Measurements from ENCODE around the gene SEMA6C. TPM values are rescaled to one million over a fixed set of nuclear protein-coding genes. Genes with fewer than 3 reads are reported as not detected.
"Not testable (repeated sequence)": the region's sequence is repeated elsewhere in the genome, so short reads cannot be mapped to it uniquely, and the experiment has no call there.

Gene SEMA6C
- total RNA-seq: 0.52 TPM

GRCh38 chr1:151146412-151147131 lies at the start of gene SEMA6C:
SEMA6C (minus strand) TSS chr1:151146631; CDS start chr1:151142621, 4,010 bp downstream.
- peak within 1 kb of the TSS; percentile 61 for H3K4me3 ChIP-seq (ENCODE audit: low read length)
- H3K4me1 ChIP-seq (ENCODE audit: insufficient read depth, low read length): peaks cover 18% of the 10 kb centered on the region
- peaks cover 9% of the 10 kb centered on the region for H3K27me3 ChIP-seq (ENCODE audit: insufficient read depth, low read length)
- no peaks in the 10 kb centered on the region for H3K9me3 ChIP-seq (ENCODE audit: low read depth, low read length)

- not testable (repeated sequence) for H3K9me3 ChIP-seq (ENCODE audit: low read depth, low read length); H3K4me3 ChIP-seq (ENCODE audit: low read length); H3K27me3 ChIP-seq (ENCODE audit: insufficient read depth, low read length)
- peaks cover 24% of the 10 kb centered on the region for H3K4me1 ChIP-seq (ENCODE audit: insufficient read depth, low read length)
Measured at GRCh38 chr1:151194894-151195594, 48.6 kb upstream of the SEMA6C start.

- H3K9me3 ChIP-seq (ENCODE audit: low read depth, low read length): no peaks in the 10 kb centered on the region
- H3K27me3 ChIP-seq (ENCODE audit: insufficient read depth, low read length): no peaks in the 10 kb centered on the region
- H3K4me1 ChIP-seq (ENCODE audit: insufficient read depth, low read length): peaks cover 20% of the 10 kb centered on the region
- no peak overlapping the region for H3K4me3 ChIP-seq (ENCODE audit: low read length)
Measured at GRCh38 chr1:151193856-151194255, 47.4 kb upstream of the SEMA6C start.

- H3K27me3 ChIP-seq (ENCODE audit: insufficient read depth, low read length): no peaks in the 10 kb centered on the region
- H3K4me1 ChIP-seq (ENCODE audit: insufficient read depth, low read length): peaks cover 26% of the 10 kb centered on the region
- H3K4me3 ChIP-seq (ENCODE audit: low read length): no peak overlapping the region
- H3K9me3 ChIP-seq (ENCODE audit: low read depth, low read length): no peaks in the 10 kb centered on the region
Measured at GRCh38 chr1:151193304-151193703, 46.9 kb upstream of the SEMA6C start.

- Histone ChIP-seq H3K27me3 (ENCODE audit: insufficient read depth, low read length) (no peaks in the 10 kb centered on the region), H3K4me3 (ENCODE audit: low read length) (no peak overlapping the region), H3K4me1 (ENCODE audit: insufficient read depth, low read length) (peaks cover 24% of the 10 kb centered on the region), H3K9me3 (ENCODE audit: low read depth, low read length) (no peaks in the 10 kb centered on the region)
Measured at GRCh38 chr1:151192047-151192446, 45.6 kb upstream of the SEMA6C start.

GRCh38 chr1:151189637-151190445 lies 43.4 kb upstream of the SEMA6C start, which contains the start of gene VPS72:
VPS72 (minus strand) TSS chr1:151190197; CDS start chr1:151190121, 76 bp downstream.
- Histone ChIP-seq H3K4me3 (ENCODE audit: low read length) (peak within 1 kb of the TSS; percentile 76), H3K4me1 (ENCODE audit: insufficient read depth, low read length) (peaks cover 24% of the 10 kb centered on the region), H3K9me3 (ENCODE audit: low read depth, low read length) (no peaks in the 10 kb centered on the region), H3K27me3 (ENCODE audit: insufficient read depth, low read length) (no peaks in the 10 kb centered on the region)

- not testable (repeated sequence) for H3K4me3 ChIP-seq (ENCODE audit: low read length); H3K9me3 ChIP-seq (ENCODE audit: low read depth, low read length); H3K27me3 ChIP-seq (ENCODE audit: insufficient read depth, low read length)
- peaks cover 24% of the 10 kb centered on the region for H3K4me1 ChIP-seq (ENCODE audit: insufficient read depth, low read length)
Measured at GRCh38 chr1:151188667-151189066, 42.2 kb upstream of the SEMA6C start.

GRCh38 chr1:151187205-151187604 lies 40.8 kb upstream of the SEMA6C start:
- Histone ChIP-seq H3K4me1 (ENCODE audit: insufficient read depth, low read length) (peaks cover 24% of the 10 kb centered on the region), H3K27me3 (ENCODE audit: insufficient read depth, low read length) (no peaks in the 10 kb centered on the region), H3K9me3 (ENCODE audit: low read depth, low read length) (no peaks in the 10 kb centered on the region), H3K4me3 (ENCODE audit: low read length) (no peak overlapping the region)

- Histone ChIP-seq H3K27me3 (ENCODE audit: insufficient read depth, low read length) (no peaks in the 10 kb centered on the region), H3K4me3 (ENCODE audit: low read length) (no peak overlapping the region), H3K9me3 (ENCODE audit: low read depth, low read length) (no peaks in the 10 kb centered on the region), H3K4me1 (ENCODE audit: insufficient read depth, low read length) (peaks cover 14% of the 10 kb centered on the region)
Measured at GRCh38 chr1:151184211-151184610, 37.8 kb upstream of the SEMA6C start.

GRCh38 chr1:151176514-151177045 lies 30.1 kb upstream of the SEMA6C start:
- H3K27me3 ChIP-seq (ENCODE audit: insufficient read depth, low read length): no peaks in the 10 kb centered on the region
- H3K9me3 ChIP-seq (ENCODE audit: low read depth, low read length): no peaks in the 10 kb centered on the region
- H3K4me1 ChIP-seq (ENCODE audit: insufficient read depth, low read length): no peaks in the 10 kb centered on the region
- H3K4me3 ChIP-seq (ENCODE audit: low read length): no peak overlapping the region

GRCh38 chr1:151175863-151176262 lies 29.4 kb upstream of the SEMA6C start, which contains the start of gene TMOD4:
TMOD4 (minus strand) TSS chr1:151175981; CDS start chr1:151174875, 1,106 bp downstream.
- Histone ChIP-seq H3K4me3 (ENCODE audit: low read length) (no peak within 1 kb of the TSS), H3K9me3 (ENCODE audit: low read depth, low read length) (no peaks in the 10 kb centered on the region), H3K4me1 (ENCODE audit: insufficient read depth, low read length) (no peaks in the 10 kb centered on the region), H3K27me3 (ENCODE audit: insufficient read depth, low read length) (no peaks in the 10 kb centered on the region)

- no peaks in the 10 kb centered on the region for H3K9me3 ChIP-seq (ENCODE audit: low read depth, low read length)
- no peaks in the 10 kb centered on the region for H3K27me3 ChIP-seq (ENCODE audit: insufficient read depth, low read length)
- H3K4me3 ChIP-seq (ENCODE audit: low read length): no peak overlapping the region
- H3K4me1 ChIP-seq (ENCODE audit: insufficient read depth, low read length): no peaks in the 10 kb centered on the region
Measured at GRCh38 chr1:151175041-151175741, 28.8 kb upstream of the SEMA6C start.

GRCh38 chr1:151171190-151171589 lies 24.8 kb upstream of the SEMA6C start:
- Histone ChIP-seq H3K9me3 (ENCODE audit: low read depth, low read length) (no peaks in the 10 kb centered on the region), H3K4me1 (ENCODE audit: insufficient read depth, low read length) (peaks cover 11% of the 10 kb centered on the region), H3K4me3 (ENCODE audit: low read length) (no peak overlapping the region), H3K27me3 (ENCODE audit: insufficient read depth, low read length) (no peaks in the 10 kb centered on the region)

GRCh38 chr1:151167116-151167515 lies 20.7 kb upstream of the SEMA6C start:
- Histone ChIP-seq H3K27me3 (ENCODE audit: insufficient read depth, low read length) (no peaks in the 10 kb centered on the region), H3K4me3 (ENCODE audit: low read length) (no peak overlapping the region), H3K4me1 (ENCODE audit: insufficient read depth, low read length) (peaks cover 25% of the 10 kb centered on the region), H3K9me3 (ENCODE audit: low read depth, low read length) (no peaks in the 10 kb centered on the region)
